H1 (cell line): ENCODE results near the gene GRIA4. TPM values are rescaled to one million over a fixed set of nuclear protein-coding genes. Genes with fewer than 3 reads are reported as not detected.

Experiments
- CREB1 ChIP-seq: IDR thresholded peaks from 2 replicates; pipeline ENCODE4 v1.6.1; 2012; ENCODE audit warnings: inconsistent platforms
- RBBP5 ChIP-seq: IDR thresholded peaks from 2 replicates; pipeline ENCODE4 v1.7.1; 2012; ENCODE audit warnings: low read depth, mild to moderate bottlenecking, inconsistent platforms, low read length, moderate library complexity, borderline replicate concordance
- polyA plus RNA-seq, 7 experiments: library from polyadenylated mRNA; depleted of rRNA in 3 of 7; stranded (reverse) in 5 of 7; unstranded in 2 of 7; fragments of >200 nt in 5 of 7; fragments of 200-250 nt in 2 of 7; gene quantifications; 1 replicate in 5 of 7; 2 replicates in 1 of 7; 4 replicates in 1 of 7; pipeline versions ENCODE4 v1.2.1 to v1.2.3, GENCODE V29; 2011 to 2013; ENCODE audit warnings: missing spikeins in 2 of 7, mixed read lengths in 2 of 7
- total RNA-seq: library from RNA; stranded (reverse); fragmentation: NEBNext Ultra II Directional; extraction: Animal tissue kit (Norgen Biotek cat#: 25700); gene quantifications from 2 replicates; pipeline ENCODE4 v1.2.1, GENCODE V29; 2021
- TF ChIP-seq, protein P1 (sequence below): IDR thresholded peaks from 2 replicates; pipeline ENCODE4 v1.6.1; 2011; ENCODE audit warnings: low read length, improper control_type of control experiment

The GRIA4 gene
- total and polyA plus RNA-seq, 2 of the 8 experiments (the other 6 are each of a cell fraction or from before 2014, with no cell fraction given) = 12.5 to 21.8 TPM

DNA sequence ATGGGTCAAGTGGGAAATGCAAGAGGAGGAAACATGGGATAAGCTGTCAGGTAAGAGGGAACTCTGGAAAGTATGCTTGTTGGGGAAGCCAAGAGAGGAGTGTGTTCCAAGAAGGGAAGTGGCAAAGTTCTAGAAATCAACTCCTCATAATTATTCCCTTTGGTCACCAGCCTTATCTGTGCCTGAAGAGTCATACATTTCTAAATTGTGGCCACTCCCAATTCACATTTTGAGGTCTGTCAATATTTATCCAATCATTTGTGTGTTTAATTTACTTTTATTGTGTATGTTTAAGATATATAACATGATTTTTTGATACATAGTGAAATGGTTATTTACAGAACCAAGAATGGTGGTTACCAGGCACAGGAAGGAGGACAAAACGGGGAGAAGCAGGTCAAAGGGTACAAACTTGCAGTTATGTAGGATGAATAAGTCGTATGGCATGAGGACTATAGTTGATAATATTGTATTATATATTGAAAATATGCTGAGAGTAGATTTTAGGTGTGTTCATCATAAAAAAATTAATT is 131.7 kb downstream of the GRIA4 start (continued):
- TF ChIP-seq RBBP5 = no peak
- no peak for TF ChIP-seq CREB1
- TF ChIP-seq, protein P1, sequence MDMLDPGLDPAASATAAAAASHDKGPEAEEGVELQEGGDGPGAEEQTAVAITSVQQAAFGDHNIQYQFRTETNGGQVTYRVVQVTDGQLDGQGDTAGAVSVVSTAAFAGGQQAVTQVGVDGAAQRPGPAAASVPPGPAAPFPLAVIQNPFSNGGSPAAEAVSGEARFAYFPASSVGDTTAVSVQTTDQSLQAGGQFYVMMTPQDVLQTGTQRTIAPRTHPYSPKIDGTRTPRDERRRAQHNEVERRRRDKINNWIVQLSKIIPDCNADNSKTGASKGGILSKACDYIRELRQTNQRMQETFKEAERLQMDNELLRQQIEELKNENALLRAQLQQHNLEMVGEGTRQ = no peak
